HEK293 (cell line): ENCODE results near the gene PDE3A.

ENCODE experiments used
- CTCF ChIA-PET: fragments of 350-600 bp; formaldehyde crosslinking; extraction: SDS; loops from one replicate; lab custom pipeline; 2021; ENCODE audit warnings: antibody characterized with exemption; lab: Yijun Ruan, JAX
- POLR2A ChIA-PET: fragments of 300-600 bp; formaldehyde crosslinking; extraction: SDS; loops from one replicate; lab custom pipeline; 2020; ENCODE audit warnings: antibody characterized with exemption, inconsistent platforms; lab: Yijun Ruan, JAX
- H3K27ac ChIP-seq: fragments of 200-500 bp; sonication (Bioruptor generic); 2 replicates; pipeline ENCODE4 v1.5.1; 2014; ENCODE audit warnings: low read depth, low read length, control low read depth, inconsistent platforms; ENCODE audit errors: extremely low read depth
- H3K36me3 ChIP-seq, 2 experiments: fragments of 200-500 bp in 1 of 2; sonication (Bioruptor generic) in 1 of 2; 1 replicate in 1 of 2; 2 replicates in 1 of 2; pipeline ENCODE4 v1.5.1; 2014 to 2017; ENCODE audit warnings: inconsistent platforms in 2 of 2, low read length in 2 of 2; ENCODE audit not compliant: control insufficient read depth in 2 of 2, insufficient read depth in 1 of 2
- H3K4me1 ChIP-seq: fragments of 200-500 bp; sonication (Bioruptor generic); 2 replicates; pipeline ENCODE4 v1.5.1; 2014; ENCODE audit warnings: mild to moderate bottlenecking, low read length, inconsistent platforms; ENCODE audit not compliant: control insufficient read depth, insufficient read depth
- H3K4me3 ChIP-seq: 2 replicates; pipeline ENCODE4 v1.5.1; 2011; ENCODE audit warnings: low read depth, mild to moderate bottlenecking, control low read depth, low read length, moderate library complexity
- H3K9me3 ChIP-seq: fragments of 200-500 bp; sonication (Bioruptor generic); 2 replicates; pipeline ENCODE4 v1.5.1; 2014; ENCODE audit warnings: low read depth, low read length, inconsistent platforms; ENCODE audit not compliant: control insufficient read depth, insufficient read depth
- FEZF1 ChIP-seq: fragments of 450-650 bp; formaldehyde crosslinking; IDR thresholded peaks from 2 replicates; pipeline ENCODE4 v1.5.1; 2016; ENCODE audit warnings: missing biosample characterization, missing genetic modification characterization
- KLF9 ChIP-seq: fragments of 450-650 bp; formaldehyde crosslinking; IDR thresholded peaks from 2 replicates; pipeline ENCODE4 v1.5.1; 2016; ENCODE audit warnings: missing biosample characterization, missing genetic modification characterization, low read depth
- ZBTB48 ChIP-seq: fragments of 450-650 bp; formaldehyde crosslinking; IDR thresholded peaks from 2 replicates; pipeline ENCODE4 v1.5.1; 2016; ENCODE audit warnings: missing biosample characterization, missing genetic modification characterization
- ZBTB6 ChIP-seq: fragments of 450-650 bp; formaldehyde crosslinking; IDR thresholded peaks from 2 replicates; pipeline ENCODE4 v1.5.1; 2017; ENCODE audit warnings: missing biosample characterization, missing genetic modification characterization
- ZBTB7A ChIP-seq: fragments of 450-650 bp; formaldehyde crosslinking; IDR thresholded peaks from 2 replicates; pipeline ENCODE4 v1.5.1; 2016; ENCODE audit warnings: low read depth, missing biosample characterization, missing genetic modification characterization
- ZNF16 ChIP-seq: fragments of 450-650 bp; formaldehyde crosslinking; IDR thresholded peaks from 2 replicates; pipeline ENCODE4 v1.5.1; 2016; ENCODE audit warnings: low read depth, missing biosample characterization, missing genetic modification characterization
- ZNF202 ChIP-seq: fragments of 450-650 bp; formaldehyde crosslinking; IDR thresholded peaks from 2 replicates; pipeline ENCODE4 v1.5.1; 2016; ENCODE audit warnings: missing biosample characterization, missing genetic modification characterization, borderline replicate concordance
- ZNF211 ChIP-seq: fragments of 450-650 bp; formaldehyde crosslinking; IDR thresholded peaks from 2 replicates; pipeline ENCODE4 v1.5.1; 2016; ENCODE audit warnings: low read depth, missing biosample characterization, missing genetic modification characterization
- ZNF354C ChIP-seq: fragments of 450-650 bp; formaldehyde crosslinking; IDR thresholded peaks from 2 replicates; pipeline ENCODE4 v1.5.1; 2016; ENCODE audit warnings: missing biosample characterization, missing genetic modification characterization, low read depth, borderline replicate concordance
- ZNF433 ChIP-seq: fragments of 450-650 bp; formaldehyde crosslinking; IDR thresholded peaks from 2 replicates; pipeline ENCODE4 v1.5.1; 2016; ENCODE audit warnings: missing biosample characterization, missing genetic modification characterization, low read depth
- ZNF518A ChIP-seq: fragments of 450-650 bp; formaldehyde crosslinking; conservative IDR thresholded peaks from 2 replicates; pipeline ENCODE4 v1.5.1; 2016; ENCODE audit warnings: low read depth, missing biosample characterization, missing genetic modification characterization
- ZNF624 ChIP-seq: fragments of 450-650 bp; formaldehyde crosslinking; IDR thresholded peaks from 2 replicates; pipeline ENCODE4 v1.5.1; 2017; ENCODE audit warnings: missing biosample characterization, missing genetic modification characterization
- ZNF701 ChIP-seq: fragments of 450-650 bp; formaldehyde crosslinking; IDR thresholded peaks from 2 replicates; pipeline ENCODE4 v1.5.1; 2016; ENCODE audit warnings: missing biosample characterization, missing genetic modification characterization
- ZNF830 ChIP-seq: fragments of 450-650 bp; IDR thresholded peaks from 2 replicates; pipeline ENCODE4 v1.5.0; 2018; ENCODE audit warnings: missing biosample characterization, missing genetic modification characterization, low read depth, mild to moderate bottlenecking, moderate library complexity
- ZNF843 ChIP-seq: fragments of 450-650 bp; formaldehyde crosslinking; IDR thresholded peaks from 2 replicates; pipeline ENCODE4 v1.5.1; 2016; ENCODE audit warnings: missing biosample characterization, missing genetic modification characterization
- TF ChIP-seq, protein P1 (sequence below): fragments of 450-650 bp; formaldehyde crosslinking; optimal IDR thresholded peaks from 2 replicates; pipeline ENCODE3; 2016; ENCODE audit warnings: missing biosample characterization, mild to moderate bottlenecking, missing genetic modification characterization
- TF ChIP-seq, protein P2 (sequence below): fragments of 450-650 bp; formaldehyde crosslinking; IDR thresholded peaks from 2 replicates; pipeline ENCODE4 v1.5.1; 2016; ENCODE audit warnings: missing biosample characterization, missing genetic modification characterization
- TF ChIP-seq, protein P3 (sequence below): fragments of 450-650 bp; formaldehyde crosslinking; IDR thresholded peaks from 2 replicates; pipeline ENCODE4 v1.5.1; 2016; ENCODE audit warnings: missing biosample characterization, missing genetic modification characterization

Gene PDE3A

GRCh38 chr12:20513189-20513588, 144.9 kb downstream of the PDE3A start (continued):
- TF ChIP-seq ZNF202 (no peak), ZNF830 (tag by site-specific recombination) (no peak)

DNA sequence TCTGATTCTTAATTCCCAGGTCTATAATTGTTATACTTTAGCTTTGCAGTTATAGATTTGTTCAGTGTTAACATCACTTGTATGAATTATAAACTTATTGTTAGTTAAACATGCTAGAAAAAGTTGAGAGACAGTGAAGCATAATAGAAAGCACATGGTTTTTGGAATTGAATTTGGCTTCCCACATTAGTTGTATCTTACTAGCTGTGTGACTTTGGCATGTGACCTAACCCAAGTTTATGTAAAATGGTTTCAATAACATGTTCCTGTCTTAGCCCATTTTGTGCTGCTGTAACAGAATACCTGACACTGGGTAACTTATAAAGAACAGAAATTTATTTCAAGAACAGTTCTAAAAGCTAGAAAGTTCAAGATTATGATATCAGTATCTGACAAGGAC, 146.3 kb downstream of the PDE3A start:
- Histone ChIP-seq H3K4me1 (no peaks in the 10 kb centered on the region), H3K9me3 (no peaks in the 10 kb centered on the region), H3K36me3 (no peaks in the 10 kb centered on the region), H3K4me3 (no peak overlapping the region), H3K27ac (no peak overlapping the region)
- POLR2A ChIA-PET: no interaction called here
- no peak for TF ChIP-seq ZNF433 (tag by site-specific recombination)
- no peak for TF ChIP-seq ZNF211
- no peak for TF ChIP-seq ZBTB48 (tag by site-specific recombination)
- CTCF ChIA-PET: interaction anchor here (1.0 kb wide), 1 partner anchor 36 kb away, joined by 3 read pairs; no protein-coding TSS in a partner anchor

GRCh38 chr12:20520532-20520931, 152.2 kb downstream of the PDE3A start:
- ChIA-PET POLR2A (no interaction called here), CTCF (no interaction called here)
- H3K4me1 ChIP-seq: no peaks in the 10 kb centered on the region
- H3K4me3 ChIP-seq: no peak overlapping the region
- H3K36me3 ChIP-seq: no peaks in the 10 kb centered on the region
- TF ChIP-seq ZNF354C (no peak), ZNF624 (tag by site-specific recombination) (no peak), KLF9 (tag by site-specific recombination) (no peak), FEZF1 (tag by site-specific recombination) (no peak)
- TF ChIP-seq, protein P1, sequence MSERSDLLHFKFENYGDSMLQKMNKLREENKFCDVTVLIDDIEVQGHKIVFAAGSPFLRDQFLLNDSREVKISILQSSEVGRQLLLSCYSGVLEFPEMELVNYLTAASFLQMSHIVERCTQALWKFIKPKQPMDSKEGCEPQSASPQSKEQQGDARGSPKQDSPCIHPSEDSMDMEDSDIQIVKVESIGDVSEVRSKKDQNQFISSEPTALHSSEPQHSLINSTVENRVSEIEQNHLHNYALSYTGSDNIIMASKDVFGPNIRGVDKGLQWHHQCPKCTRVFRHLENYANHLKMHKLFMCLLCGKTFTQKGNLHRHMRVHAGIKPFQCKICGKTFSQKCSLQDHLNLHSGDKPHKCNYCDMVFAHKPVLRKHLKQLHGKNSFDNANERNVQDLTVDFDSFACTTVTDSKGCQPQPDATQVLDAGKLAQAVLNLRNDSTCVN (tag by site-specific recombination): no peak
- no peak overlapping the region for H3K27ac ChIP-seq
- H3K9me3 ChIP-seq: no peaks in the 10 kb centered on the region

GRCh38 chr12:20523658-20524057, 155.3 kb downstream of the PDE3A start:
- Histone ChIP-seq H3K4me1 (no peaks in the 10 kb centered on the region), H3K4me3 (no peak overlapping the region), H3K9me3 (no peaks in the 10 kb centered on the region), H3K36me3 (no peaks in the 10 kb centered on the region), H3K27ac (no peak overlapping the region)
- CTCF ChIA-PET: interaction anchor here (0.9 kb wide), 1 partner anchor 26 kb away, joined by 3 read pairs; no protein-coding TSS in a partner anchor
- POLR2A ChIA-PET: no interaction called here
- TF ChIP-seq ZBTB7A (tag by site-specific recombination) (no peak), ZNF843 (tag by site-specific recombination) (no peak), ZNF518A (no peak), ZNF701 (tag by site-specific recombination) (no peak), ZBTB6 (no peak), ZNF16 (no peak)
- TF ChIP-seq, protein P2, sequence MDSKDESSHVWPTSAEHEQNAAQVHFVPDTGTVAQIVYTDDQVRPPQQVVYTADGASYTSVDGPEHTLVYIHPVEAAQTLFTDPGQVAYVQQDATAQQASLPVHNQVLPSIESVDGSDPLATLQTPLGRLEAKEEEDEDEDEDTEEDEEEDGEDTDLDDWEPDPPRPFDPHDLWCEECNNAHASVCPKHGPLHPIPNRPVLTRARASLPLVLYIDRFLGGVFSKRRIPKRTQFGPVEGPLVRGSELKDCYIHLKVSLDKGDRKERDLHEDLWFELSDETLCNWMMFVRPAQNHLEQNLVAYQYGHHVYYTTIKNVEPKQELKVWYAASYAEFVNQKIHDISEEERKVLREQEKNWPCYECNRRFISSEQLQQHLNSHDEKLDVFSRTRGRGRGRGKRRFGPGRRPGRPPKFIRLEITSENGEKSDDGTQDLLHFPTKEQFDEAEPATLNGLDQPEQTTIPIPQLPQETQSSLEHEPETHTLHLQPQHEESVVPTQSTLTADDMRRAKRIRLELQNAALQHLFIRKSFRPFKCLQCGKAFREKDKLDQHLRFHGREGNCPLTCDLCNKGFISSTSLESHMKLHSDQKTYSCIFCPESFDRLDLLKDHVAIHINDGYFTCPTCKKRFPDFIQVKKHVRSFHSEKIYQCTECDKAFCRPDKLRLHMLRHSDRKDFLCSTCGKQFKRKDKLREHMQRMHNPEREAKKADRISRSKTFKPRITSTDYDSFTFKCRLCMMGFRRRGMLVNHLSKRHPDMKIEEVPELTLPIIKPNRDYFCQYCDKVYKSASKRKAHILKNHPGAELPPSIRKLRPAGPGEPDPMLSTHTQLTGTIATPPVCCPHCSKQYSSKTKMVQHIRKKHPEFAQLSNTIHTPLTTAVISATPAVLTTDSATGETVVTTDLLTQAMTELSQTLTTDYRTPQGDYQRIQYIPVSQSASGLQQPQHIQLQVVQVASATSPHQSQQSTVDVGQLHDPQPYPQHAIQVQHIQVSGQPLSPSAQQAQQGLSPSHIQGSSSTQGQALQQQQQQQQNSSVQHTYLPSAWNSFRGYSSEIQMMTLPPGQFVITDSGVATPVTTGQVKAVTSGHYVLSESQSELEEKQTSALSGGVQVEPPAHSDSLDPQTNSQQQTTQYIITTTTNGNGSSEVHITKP (tag by site-specific recombination): no peak
- TF ChIP-seq, protein P3, sequence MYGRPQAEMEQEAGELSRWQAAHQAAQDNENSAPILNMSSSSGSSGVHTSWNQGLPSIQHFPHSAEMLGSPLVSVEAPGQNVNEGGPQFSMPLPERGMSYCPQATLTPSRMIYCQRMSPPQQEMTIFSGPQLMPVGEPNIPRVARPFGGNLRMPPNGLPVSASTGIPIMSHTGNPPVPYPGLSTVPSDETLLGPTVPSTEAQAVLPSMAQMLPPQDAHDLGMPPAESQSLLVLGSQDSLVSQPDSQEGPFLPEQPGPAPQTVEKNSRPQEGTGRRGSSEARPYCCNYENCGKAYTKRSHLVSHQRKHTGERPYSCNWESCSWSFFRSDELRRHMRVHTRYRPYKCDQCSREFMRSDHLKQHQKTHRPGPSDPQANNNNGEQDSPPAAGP: no peak
